PFSK-1 (cell line): ENCODE data around the gene ATAT1.
A peak's percentile ranks its signal among the peaks of the same experiment; 100 is the strongest.

Source experiments
- FOXP2 ChIP-seq: optimal IDR thresholded peaks from 2 replicates; pipeline ENCODE3; 2011; ENCODE audit warnings: borderline replicate concordance, control low read depth, inconsistent platforms; ENCODE audit not compliant: insufficient read depth; ENCODE audit errors: extremely low read length, extremely low read depth
- POLR2AphosphoS5 ChIP-seq: IDR thresholded peaks from 2 replicates; pipeline ENCODE4 v1.6.1; 2012; ENCODE audit warnings: low read depth, mild to moderate bottlenecking, control low read depth, low read length, moderate library complexity
- REST ChIP-seq, 2 experiments: IDR thresholded peaks; 2 replicates each; pipeline versions ENCODE4 v1.6.1 to v1.8.0; 2011 to 2012; ENCODE audit warnings: low read depth in 2 of 2, low read length in 2 of 2, control low read depth in 1 of 2, inconsistent platforms in 1 of 2, mild to moderate bottlenecking in 1 of 2, moderate library complexity in 1 of 2; ENCODE audit not compliant: insufficient read depth in 1 of 2
- SIN3A ChIP-seq: IDR thresholded peaks from 2 replicates; pipeline ENCODE4 v1.6.1; 2012; ENCODE audit warnings: mild to moderate bottlenecking, low read length, moderate library complexity, borderline replicate concordance; ENCODE audit not compliant: insufficient read depth
- TAF1 ChIP-seq: IDR thresholded peaks from 2 replicates; pipeline ENCODE4 v1.6.1; 2012; ENCODE audit warnings: low read length, control low read depth, borderline replicate concordance; ENCODE audit not compliant: insufficient read depth

The ATAT1 gene

GRCh38 chr6:30645989-30646388, 19.3 kb downstream of the ATAT1 start:
- TF ChIP-seq REST (IDR thresholded peaks at IDR 0.05; ENCODE audit: insufficient read depth in 1 of 2, low read depth in 2 of 2, low read length in 2 of 2) (no peak), SIN3A (no peak), POLR2AphosphoS5 (no peak), TAF1 (no peak), FOXP2 (no peak)

- TF ChIP-seq SIN3A (peak; percentile 89; the same call in 1 of the 2 replicates), TAF1 (no peak), POLR2AphosphoS5 (no peak; the same call in 1 of the 2 replicates)
Observed at GRCh38 chr6:30646450-30647241, 20.0 kb downstream of the ATAT1 start, which contains the start of gene C6orf136. TSS of gene C6orf136 (plus strand) at chr6:30647133. CDS start at chr6:30647232, 99 bp downstream.

- no peak for TF ChIP-seq REST (IDR thresholded peaks at IDR 0.05; ENCODE audit: insufficient read depth in 1 of 2, low read depth in 2 of 2, low read length in 2 of 2)
- peak; percentile 82 for TF ChIP-seq POLR2AphosphoS5
- peak; percentile 66; the same call in 1 of the 2 replicates for TF ChIP-seq TAF1
- TF ChIP-seq FOXP2: peak; percentile 60
- no peak for TF ChIP-seq SIN3A
Observed at GRCh38 chr6:30647242-30648116, 20.8 kb downstream of the ATAT1 start.

- no peak for TF ChIP-seq TAF1
- TF ChIP-seq REST (IDR thresholded peaks at IDR 0.05; ENCODE audit: insufficient read depth in 1 of 2, low read depth in 2 of 2, low read length in 2 of 2): no peak
- TF ChIP-seq POLR2AphosphoS5: no peak
- no peak for TF ChIP-seq FOXP2
Observed at GRCh38 chr6:30651143-30651542, 24.5 kb downstream of the ATAT1 start.
